Esophagus muscularis mucosa (tissue), 4 donors: ENCODE data around the gene CWF19L2.

Experiments
- CTCF ChIP-seq, 3 experiments: fragments of 200-600 bp in 2 of 3; fragments of 450-650 bp in 1 of 3; sonication (generic) in 2 of 3; IDR thresholded peaks; one replicate each; pipeline ENCODE4 v1.5.1; 2017 to 2019; ENCODE audit warnings: antibody characterized with exemption in 3 of 3, mild to moderate bottlenecking in 2 of 3, moderate library complexity in 1 of 3
- EP300 ChIP-seq: sonication (generic); formaldehyde crosslinking; IDR thresholded peaks from one replicate; pipeline ENCODE4 v1.6.1; 2017; ENCODE audit warnings: antibody characterized with exemption
- POLR2AphosphoS5 ChIP-seq, 2 donors: sonication (generic); formaldehyde crosslinking; IDR thresholded peaks; one replicate each; pipeline ENCODE4 v1.6.1; 2017; ENCODE audit warnings: antibody characterized with exemption in 2 of 2

GRCh38 chr11:107501713-107502112, 44.1 kb upstream of the CWF19L2 start:
- TF ChIP-seq CTCF (IDR thresholded peaks at IDR 0.05): no peak
- TF ChIP-seq EP300: no peak
- no peak for TF ChIP-seq POLR2AphosphoS5 (IDR thresholded peaks at IDR 0.05)
